ENCODE measurements around the gene ZNF219.

Gene ZNF219

GRCh38 chr14:21087294-21088091 is 11.0 kb downstream of the ZNF219 start:
- peak; percentile 83 for DNase-seq (ENCODE audit: low read depth, low spot score)

GRCh38 chr14:21086908-21087293 is 11.6 kb downstream of the ZNF219 start:
- no peak for DNase-seq (ENCODE audit: low read depth, low spot score)

- no peak for DNase-seq (ENCODE audit: low read depth, low spot score)
Measured at GRCh38 chr14:21084998-21085853, 13.2 kb downstream of the ZNF219 start.

- DNase-seq (ENCODE audit: low read depth, low spot score), result no peak
Measured at GRCh38 chr14:21084396-21084795, 14.1 kb downstream of the ZNF219 start.

- DNase-seq (ENCODE audit: low read depth, low spot score), result no peak
Measured at GRCh38 chr14:21083565-21084325, 14.7 kb downstream of the ZNF219 start.

DNA sequence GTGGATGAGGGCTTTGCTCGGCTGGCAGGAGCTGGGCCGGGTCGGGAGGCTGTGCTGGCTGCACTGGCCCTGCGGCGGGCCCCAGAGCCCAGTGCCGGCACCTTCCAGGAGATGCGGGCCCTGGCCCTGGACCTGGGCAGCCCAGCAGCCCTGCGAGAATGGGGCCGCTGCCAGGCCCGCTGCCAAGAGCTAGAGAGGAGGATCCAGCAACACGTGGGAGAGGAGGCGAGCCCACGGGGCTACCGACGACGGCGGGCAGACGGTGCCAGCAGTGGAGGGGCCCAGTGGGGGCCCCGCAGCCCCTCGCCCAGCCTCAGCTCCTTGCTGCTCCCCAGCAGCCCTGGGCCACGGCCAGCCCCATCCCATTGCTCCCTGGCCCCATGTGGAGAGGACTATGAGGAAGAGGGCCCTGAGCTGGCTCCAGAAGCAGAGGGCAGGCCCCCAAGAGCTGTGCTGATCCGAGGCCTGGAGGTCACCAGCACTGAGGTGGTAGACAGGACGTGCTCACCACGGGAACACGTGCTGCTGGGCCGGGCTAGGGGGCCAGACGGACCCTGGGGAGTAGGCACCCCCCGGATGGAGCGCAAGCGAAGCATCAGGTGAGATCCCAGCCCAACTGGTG is 16.8 kb downstream of the ZNF219 start:
- DNase-seq (ENCODE audit: low read depth, low spot score), result no peak

DNA sequence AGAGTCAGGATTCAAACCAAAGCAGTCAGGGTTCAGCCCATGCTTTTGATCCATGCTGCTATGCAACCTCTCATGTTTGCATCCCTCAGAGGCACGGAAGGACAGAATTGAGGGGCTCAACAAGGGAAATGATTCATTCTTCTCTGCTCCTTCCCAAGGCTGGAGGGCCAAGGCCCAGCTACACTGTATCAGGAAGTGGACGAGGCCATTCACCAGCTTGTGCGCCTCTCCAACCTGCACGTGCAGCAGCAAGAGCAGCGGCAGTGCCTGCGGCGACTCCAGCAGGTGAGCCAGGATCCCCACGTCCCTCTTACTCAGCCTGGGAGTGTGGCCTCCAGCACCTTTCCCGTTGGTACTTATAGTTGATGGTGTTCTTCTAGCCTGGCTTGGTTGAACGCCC is 19.7 kb downstream of the ZNF219 start:
- DNase-seq (ENCODE audit: low read depth, low spot score), result no peak

DNA sequence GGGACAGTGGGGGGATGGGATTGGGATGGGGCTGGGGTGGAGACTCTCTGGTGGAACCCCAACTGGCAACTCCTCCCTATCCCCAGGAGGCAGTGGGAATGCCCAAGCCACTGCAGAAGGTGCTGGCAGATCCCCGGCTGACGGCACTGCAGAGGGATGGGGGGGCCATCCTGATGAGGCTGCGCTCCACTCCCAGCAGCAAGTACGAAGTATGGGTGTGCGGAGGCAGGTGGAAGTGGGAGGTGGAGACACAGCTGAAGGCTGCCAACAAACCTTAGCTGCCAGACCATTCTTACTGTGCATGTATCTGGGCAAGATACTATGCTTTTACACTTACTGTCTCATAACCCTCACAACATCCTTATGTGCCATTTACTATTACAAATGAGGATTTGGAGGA is 20.2 kb downstream of the ZNF219 start:
- DNase-seq (ENCODE audit: low read depth, low spot score), result no peak

DNA sequence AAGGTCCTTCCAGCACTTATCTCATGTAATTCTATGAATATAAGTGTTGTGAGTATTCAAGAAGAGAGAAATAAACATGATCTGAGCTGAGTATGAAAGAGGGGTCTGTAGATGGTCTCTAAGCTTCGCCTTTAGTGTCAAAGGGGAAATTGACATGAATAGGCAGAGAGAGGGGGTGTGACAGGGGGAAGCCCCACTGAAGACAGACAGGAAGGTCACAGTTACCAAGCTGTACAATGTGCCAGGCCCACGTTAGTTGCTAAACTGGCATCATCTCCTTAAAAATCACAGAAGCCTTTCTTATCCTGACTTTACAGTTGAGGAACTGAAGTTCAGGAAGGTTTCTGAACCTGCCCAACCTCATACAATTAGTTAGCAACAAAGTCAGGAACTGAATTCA is 20.8 kb downstream of the ZNF219 start:
- no peak for DNase-seq (ENCODE audit: low read depth, low spot score)

DNA sequence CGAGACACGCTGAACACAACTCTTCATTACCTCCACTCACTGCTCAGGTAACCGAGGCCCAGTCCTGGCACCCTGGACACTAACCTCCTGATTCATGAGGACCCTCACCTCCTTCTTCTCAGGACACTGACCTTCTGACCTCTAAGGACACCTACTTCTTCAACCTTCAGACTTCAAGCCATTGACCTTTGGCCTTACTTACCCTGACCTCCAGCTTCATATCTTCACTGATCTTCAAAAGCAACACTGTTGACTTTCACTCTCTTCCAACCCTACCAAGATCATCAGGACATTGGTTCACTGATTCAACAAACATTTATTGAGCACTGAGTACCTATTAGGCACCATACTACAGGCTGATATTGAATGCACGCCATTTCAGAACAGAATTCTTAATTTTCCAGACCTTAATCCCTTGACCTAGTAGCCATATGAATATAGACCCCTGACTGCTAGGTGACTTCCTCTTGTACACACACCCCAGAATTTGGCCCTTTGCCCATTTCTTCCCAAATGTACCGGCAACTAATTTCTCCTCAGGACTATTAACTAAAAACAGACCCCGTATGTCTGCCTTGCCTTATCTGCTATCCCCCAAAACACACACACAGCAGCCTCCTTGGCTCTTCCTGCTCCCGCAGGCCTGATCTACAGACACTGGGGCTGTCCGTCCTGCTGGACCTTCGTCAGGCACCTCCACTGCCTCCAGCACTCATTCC is 22.6 kb downstream of the ZNF219 start:
- DNase-seq (ENCODE audit: low read depth, low spot score), result no peak

DNA sequence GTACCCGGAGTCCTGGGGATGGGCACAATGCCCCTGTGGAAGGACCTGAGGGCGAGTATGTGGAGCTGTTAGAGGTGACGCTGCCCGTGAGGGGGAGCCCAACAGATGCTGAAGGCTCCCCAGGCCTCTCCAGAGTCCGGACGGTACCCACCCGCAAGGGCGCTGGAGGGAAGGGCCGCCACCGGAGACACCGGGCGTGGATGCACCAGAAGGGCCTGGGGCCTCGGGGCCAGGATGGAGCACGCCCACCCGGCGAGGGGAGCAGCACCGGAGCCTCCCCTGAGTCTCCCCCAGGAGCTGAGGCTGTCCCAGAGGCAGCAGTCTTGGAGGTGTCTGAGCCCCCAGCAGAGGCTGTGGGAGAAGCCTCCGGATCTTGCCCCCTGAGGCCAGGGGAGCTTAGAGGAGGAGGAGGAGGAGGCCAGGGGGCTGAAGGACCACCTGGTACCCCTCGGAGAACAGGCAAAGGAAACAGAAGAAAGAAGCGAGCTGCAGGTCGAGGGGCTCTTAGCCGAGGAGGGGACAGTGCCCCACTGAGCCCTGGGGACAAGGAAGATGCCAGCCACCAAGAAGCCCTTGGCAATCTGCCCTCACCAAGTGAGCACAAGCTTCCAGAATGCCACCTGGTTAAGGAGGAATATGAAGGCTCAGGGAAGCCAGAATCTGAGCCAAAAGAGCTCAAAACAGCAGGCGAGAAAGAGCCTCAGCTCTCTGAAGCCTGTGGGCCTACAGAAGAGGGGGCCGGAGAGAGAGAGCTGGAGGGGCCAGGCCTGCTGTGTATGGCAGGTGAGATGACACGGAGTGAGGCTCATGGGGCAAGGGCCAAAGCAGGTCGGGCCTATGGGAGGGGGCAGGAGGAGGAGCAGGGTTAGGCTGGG is 23.8 kb downstream of the ZNF219 start:
- DNase-seq (ENCODE audit: low read depth, low spot score), result no peak

DNA sequence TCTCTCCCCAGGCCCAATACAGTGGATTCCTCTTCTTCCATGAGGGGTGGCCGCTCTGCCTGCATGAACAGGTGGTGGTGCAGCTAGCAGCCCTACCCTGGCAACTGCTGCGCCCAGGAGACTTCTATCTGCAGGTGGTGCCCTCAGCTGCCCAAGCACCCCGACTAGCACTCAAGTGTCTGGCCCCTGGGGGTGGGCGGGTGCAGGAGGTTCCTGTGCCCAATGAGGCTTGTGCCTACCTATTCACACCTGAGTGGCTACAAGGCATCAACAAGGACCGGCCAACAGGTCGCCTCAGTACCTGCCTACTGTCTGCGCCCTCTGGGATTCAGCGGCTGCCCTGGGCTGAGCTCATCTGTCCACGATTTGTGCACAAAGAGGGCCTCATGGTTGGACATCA is 24.5 kb downstream of the ZNF219 start:
- no peak for DNase-seq (ENCODE audit: low read depth, low spot score)

GRCh38 chr14:21072781-21073339 is 25.6 kb downstream of the ZNF219 start:
- DNase-seq (ENCODE audit: low read depth, low spot score), result no peak

DNA sequence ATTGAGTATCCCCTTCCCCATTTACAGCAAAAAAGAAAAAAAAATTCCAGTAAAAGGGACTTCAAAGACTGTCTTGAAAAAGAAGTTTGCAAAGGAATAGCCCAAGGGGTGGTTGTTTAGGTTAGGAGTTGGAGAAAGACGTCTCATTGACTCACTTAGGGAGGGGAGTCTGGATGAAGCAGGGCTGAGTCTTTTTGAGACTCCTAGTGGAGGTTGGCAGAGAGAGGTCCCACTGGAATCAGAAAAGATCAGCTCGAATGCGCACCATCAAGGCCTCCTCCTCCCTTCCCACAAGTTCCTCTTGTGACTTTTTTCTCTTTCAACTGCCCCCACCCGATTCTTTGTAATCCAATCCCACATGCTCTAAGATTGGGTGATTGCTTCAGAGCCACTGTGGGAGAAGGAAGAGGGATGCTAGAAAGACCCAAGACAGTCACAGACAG is 26.4 kb downstream of the ZNF219 start:
- DNase-seq (ENCODE audit: low read depth, low spot score), result peak; percentile 47

GRCh38 chr14:21071225-21072030 is 27.0 kb downstream of the ZNF219 start:
- DNase-seq (ENCODE audit: low read depth, low spot score), result peak; percentile 87

DNA sequence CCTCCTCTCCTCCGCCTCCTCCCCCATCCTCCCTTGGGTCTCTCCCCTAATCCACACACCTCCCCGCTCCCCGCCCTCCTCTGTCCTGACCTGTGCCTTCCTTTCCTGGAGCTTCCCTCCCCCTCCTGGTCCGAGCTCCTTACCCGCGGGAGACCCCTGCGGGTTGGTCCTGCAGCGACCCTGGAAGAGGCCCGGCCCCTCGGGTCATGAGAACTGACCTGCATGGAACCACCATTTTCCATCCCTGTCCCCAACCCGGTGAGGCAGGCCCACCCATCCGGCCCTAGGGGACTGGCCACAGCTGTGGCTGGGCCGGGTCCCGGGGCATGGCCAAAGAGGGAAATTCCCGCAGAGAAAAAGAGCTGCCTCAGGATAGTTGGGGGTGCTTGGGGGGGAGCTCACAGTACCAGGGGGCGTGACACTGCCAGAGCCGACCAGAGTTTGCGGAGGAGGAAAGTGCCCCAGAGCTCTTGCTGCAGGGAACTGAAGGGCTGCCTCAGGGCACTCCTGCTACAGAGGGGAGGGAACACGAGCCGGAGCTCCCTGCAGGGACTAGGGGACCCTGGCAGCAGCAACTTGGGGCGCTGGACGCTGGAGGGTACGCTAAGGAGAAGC is 27.7 kb downstream of the ZNF219 start:
- DNase-seq (ENCODE audit: low read depth, low spot score), result peak; percentile 32

GRCh38 chr14:21070083-21070609 is 28.3 kb downstream of the ZNF219 start, which contains the start of gene ARHGEF40:
TSS of gene ARHGEF40 (plus strand) at chr14:21070304. CDS start at chr14:21070397, 93 bp downstream.
- DNase-seq (ENCODE audit: low read depth, low spot score), result no peak

Data from smooth muscle cell of the brain vasculature (primary cell).